Stimulated activated naive B cell treated with anti-CD40 and anti-IgM and Interleukin-4, amounts not matched to agents 10 μg/mL and 1 μg/mL and 100 μg/mL, for 72 hours (primary cell): ENCODE data around the gene CKB.
A peak's percentile ranks its signal among the peaks of the same experiment; 100 is the strongest.

Experiments
- ATAC-seq, 2 donors: fragments of 150-1000 bp; cut with Tn5 transposase; replicated peaks; 2 replicates each; pipeline ENCODE4 v1.10.0; 2021; ENCODE audit warnings: moderate library complexity in 1 of 2
- DNase-seq: peaks from one replicate; pipeline ENCODE4 v3.0.0; 2021
- H3K27ac Mint-ChIP-seq: one replicate; pipeline ENCODE4 v1.8.0; 2022; ENCODE audit warnings: mild to moderate bottlenecking, mixed read lengths
- H3K27me3 Mint-ChIP-seq, 2 donors: one replicate each; pipeline ENCODE4 v1.8.0; 2022; ENCODE audit warnings: mixed read lengths in 2 of 2
- H3K36me3 Mint-ChIP-seq, 2 donors: one replicate each; pipeline ENCODE4 v1.8.0; 2022; ENCODE audit warnings: mixed read lengths in 2 of 2, mild to moderate bottlenecking in 1 of 2
- H3K4me1 Mint-ChIP-seq, 2 donors: one replicate each; pipeline ENCODE4 v1.8.0; 2022; ENCODE audit warnings: mixed read lengths in 2 of 2, mild to moderate bottlenecking in 1 of 2
- H3K4me3 Mint-ChIP-seq, 2 donors: one replicate each; pipeline ENCODE4 v1.8.0; 2022; ENCODE audit warnings: mild to moderate bottlenecking in 2 of 2, mixed read lengths in 2 of 2, moderate library complexity in 1 of 2
- H3K9me3 Mint-ChIP-seq, 2 donors: one replicate each; pipeline ENCODE4 v1.8.0; 2022; ENCODE audit warnings: mixed read lengths in 2 of 2, mild to moderate bottlenecking in 1 of 2

Gene CKB

GRCh38 chr14:103522649-103523574, at the start of gene CKB:
CKB (minus strand) TSS chr14:103522830; CDS start chr14:103522493, 337 bp downstream.
- no peak for ATAC-seq
- H3K36me3 Mint-ChIP-seq, result peaks cover 3 to 5% of the 10 kb centered on the region in 2 donors
- no peak within 1 kb of the TSS for H3K27ac Mint-ChIP-seq
- DNase-seq, result no peak
- peaks cover 0 to 12% of the 10 kb centered on the region in 2 donors for H3K27me3 Mint-ChIP-seq
- H3K9me3 Mint-ChIP-seq, result no peaks in the 10 kb centered on the region
- H3K4me1 Mint-ChIP-seq, result peaks cover 33 to 55% of the 10 kb centered on the region in 2 donors
- peak within 1 kb of the TSS; percentile 46 for H3K4me3 Mint-ChIP-seq

DNA sequence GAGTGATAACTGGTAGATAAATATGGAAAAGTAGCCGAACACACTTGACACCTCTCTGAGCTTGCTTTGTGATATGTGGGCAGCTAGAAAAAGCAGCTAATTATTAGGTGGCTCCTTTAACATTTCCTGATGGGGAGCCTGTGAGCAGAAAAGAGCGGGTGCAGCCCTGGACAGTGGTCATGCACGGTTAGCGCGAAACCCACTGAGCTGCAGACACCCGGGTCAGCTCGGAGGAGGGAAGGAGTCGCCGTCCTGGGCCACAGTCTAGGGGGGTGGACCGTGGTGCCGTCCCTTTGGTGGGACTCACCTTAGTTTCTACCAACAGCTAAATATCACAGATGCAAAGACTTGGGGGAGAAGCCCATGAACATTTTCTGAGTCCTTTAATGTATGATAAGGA, 46.8 kb upstream of the CKB start:
- Mint-ChIP-seq H3K4me1 (peaks cover 8 to 12% of the 10 kb centered on the region in 2 donors), H3K9me3 (no peaks in the 10 kb centered on the region), H3K4me3 (no peak overlapping the region), H3K27me3 (no peaks in the 10 kb centered on the region), H3K36me3 (peaks cover 6% of the 10 kb centered on the region in 2 donors), H3K27ac (no peak overlapping the region)
- no peak for DNase-seq
- no peak for ATAC-seq

DNA sequence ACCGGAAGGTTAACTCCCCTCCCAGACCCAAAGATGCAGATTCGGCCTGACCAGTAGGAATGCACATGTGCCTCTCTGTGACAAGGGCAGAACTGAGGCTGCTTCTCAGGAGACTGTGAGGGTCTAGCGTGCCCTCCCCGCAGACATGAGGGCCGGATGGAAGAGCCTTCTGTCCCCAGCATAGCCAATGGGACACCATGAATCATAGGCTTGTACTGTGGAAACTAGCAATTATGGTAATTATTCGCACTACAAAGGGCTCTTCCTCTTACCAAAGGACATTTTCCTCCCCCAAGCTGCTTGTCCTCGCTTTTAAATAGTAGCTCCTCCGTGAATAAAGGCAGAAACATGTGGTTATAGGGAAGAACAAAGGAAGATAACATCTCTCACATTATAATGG, 46.3 kb upstream of the CKB start:
- no peak overlapping the region for H3K27ac Mint-ChIP-seq
- no peaks in the 10 kb centered on the region for H3K9me3 Mint-ChIP-seq
- no peak overlapping the region for H3K4me3 Mint-ChIP-seq
- ATAC-seq, result no peak
- no peak for DNase-seq
- peaks cover 8 to 14% of the 10 kb centered on the region in 2 donors for H3K4me1 Mint-ChIP-seq
- H3K27me3 Mint-ChIP-seq, result no peaks in the 10 kb centered on the region
- H3K36me3 Mint-ChIP-seq, result peaks cover 3 to 4% of the 10 kb centered on the region in 2 donors

DNA sequence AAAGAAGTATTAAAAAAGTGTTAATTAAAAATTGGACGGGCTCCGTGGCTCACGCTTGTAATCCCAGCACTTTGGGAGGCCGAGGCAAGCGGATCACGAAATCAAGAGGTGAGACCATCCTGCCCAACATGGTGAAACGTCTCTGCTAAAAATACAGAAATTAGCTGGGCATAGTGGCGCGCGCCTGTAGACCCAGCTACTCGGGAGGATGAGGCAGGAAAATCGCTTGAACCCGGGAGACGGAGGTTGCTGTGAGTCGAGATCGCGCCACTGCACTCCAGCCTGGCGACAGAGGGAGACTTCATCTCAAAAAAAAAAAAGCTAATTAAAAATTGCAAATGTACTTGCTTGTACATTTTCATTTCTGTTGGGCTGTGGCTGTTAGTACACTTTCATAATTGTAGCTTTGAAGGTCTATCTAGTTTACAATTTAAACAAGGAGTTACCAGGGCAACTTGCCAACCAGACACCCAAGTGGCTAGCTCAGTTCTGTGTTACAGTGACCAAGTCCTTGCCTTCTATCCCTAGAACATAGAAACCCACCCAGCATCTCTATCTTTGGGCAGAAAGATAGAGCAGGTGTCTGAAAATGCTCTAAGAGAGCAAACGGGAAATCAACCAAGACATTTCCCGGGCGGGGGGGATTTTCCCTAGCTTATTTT, 41.3 kb upstream of the CKB start:
- no peak for ATAC-seq
- peak overlapping the region; percentile 88 for H3K4me3 Mint-ChIP-seq
- peaks cover 22 to 52% of the 10 kb centered on the region in 2 donors for H3K4me1 Mint-ChIP-seq
- H3K27ac Mint-ChIP-seq, result no peak overlapping the region
- no peak for DNase-seq
- no peaks in the 10 kb centered on the region for H3K27me3 Mint-ChIP-seq
- H3K9me3 Mint-ChIP-seq, result no peaks in the 10 kb centered on the region
- peaks cover 15 to 22% of the 10 kb centered on the region in 2 donors for H3K36me3 Mint-ChIP-seq

DNA sequence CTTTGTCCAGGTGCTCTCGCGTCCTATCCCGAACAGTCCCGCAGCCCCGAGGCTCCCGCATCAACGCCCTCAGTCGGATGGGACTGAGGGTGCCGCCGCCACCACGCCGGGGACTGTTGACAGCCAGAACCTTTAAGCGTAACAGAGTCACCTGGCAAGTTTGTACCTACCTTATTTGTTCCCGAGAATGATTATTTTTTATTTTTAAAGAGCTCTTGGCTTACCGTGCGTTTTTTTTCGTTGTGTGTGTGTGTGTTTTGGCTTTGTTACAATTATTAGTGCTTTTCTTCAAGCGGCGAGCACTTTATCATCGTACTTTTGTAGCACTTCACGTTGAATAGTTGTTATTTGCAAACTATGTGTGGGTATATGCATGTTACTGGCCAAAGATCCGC, 40.6 kb upstream of the CKB start:
- Mint-ChIP-seq H3K36me3 (peaks cover 20 to 27% of the 10 kb centered on the region in 2 donors), H3K4me1 (peaks cover 22 to 51% of the 10 kb centered on the region in 2 donors), H3K9me3 (no peaks in the 10 kb centered on the region), H3K4me3 (peak overlapping the region; percentile 88), H3K27me3 (no peaks in the 10 kb centered on the region), H3K27ac (peak overlapping the region; percentile 92)
- ATAC-seq, result no peak
- DNase-seq, result no peak

DNA sequence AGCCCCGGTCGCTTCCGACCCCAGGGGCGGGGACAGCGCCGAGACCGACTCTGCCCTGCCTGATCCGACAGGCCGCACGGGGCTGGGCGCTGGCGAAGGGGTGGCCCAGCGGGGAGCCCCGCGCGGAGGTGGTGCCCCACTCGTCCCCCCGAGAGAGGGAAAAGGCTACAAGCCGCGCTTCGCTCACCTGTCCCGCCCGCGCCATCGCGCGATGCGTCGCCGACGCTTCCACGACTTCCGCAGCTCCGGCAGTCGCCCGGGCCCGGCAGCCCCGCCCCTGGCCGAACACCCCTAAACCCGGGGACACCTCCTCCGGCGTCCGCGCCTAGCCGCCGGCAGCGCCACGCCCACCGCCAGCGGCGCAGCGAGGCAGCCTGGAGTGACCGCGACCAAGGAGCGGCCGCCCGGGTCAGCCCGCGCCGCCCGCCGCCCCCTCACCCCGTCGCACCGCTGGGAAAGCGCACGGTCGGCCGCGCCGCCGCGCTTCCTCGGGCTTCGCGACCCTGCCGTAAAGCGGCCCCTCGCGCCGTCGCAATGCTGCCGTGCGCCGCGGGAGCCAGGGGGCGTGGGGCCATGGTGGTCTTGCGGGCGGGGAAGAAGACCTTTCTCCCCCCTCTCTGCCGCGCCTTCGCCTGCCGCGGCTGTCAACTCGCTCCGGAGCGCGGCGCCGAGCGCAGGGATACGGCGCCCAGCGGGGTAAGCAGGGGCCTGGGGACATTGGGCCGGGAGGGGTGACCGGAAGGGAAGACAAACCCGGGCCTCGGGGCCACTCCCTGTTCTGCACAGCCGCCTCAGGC, 40.0 kb upstream of the CKB start, which contains the start of the genes BAG5 and COA8:
Gene BAG5 (minus strand): TSS at position 229 of the 797 bp plus-strand sequence. CDS start 1,493 bp downstream, outside the sequence.
Gene COA8 (plus strand): TSS at position 532 of the 797 bp plus-strand sequence. CDS start 42 bp downstream, at position 574.
- H3K4me3 Mint-ChIP-seq, result peak within 1 kb of the TSS; percentile 88 to 92
- peaks cover 18 to 45% of the 10 kb centered on the region in 2 donors for H3K4me1 Mint-ChIP-seq
- no peaks in the 10 kb centered on the region for H3K27me3 Mint-ChIP-seq
- ATAC-seq, result peak; percentile 83 to 89
- peak within 1 kb of the TSS; percentile 93 for H3K27ac Mint-ChIP-seq
- H3K9me3 Mint-ChIP-seq, result no peaks in the 10 kb centered on the region
- peak; percentile 90 for DNase-seq
- H3K36me3 Mint-ChIP-seq, result peaks cover 20 to 24% of the 10 kb centered on the region in 2 donors

DNA sequence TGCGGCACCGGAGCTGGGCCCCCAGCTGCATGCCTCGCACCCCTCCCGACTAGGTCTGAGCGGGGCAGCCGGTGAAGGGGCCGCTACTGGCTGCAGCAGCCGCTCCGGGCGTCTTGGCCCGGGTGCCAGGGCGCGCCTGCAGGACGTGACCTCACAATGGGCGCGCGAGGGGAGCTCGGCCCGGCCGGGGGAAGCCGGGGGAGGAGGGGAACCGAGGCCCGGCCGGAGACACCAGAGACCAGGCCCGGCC, 39.5 kb upstream of the CKB start:
- Mint-ChIP-seq H3K27me3 (no peaks in the 10 kb centered on the region), H3K4me1 (peaks cover 20 to 44% of the 10 kb centered on the region in 2 donors), H3K4me3 (peak overlapping the region; percentile 88 to 92), H3K9me3 (no peaks in the 10 kb centered on the region), H3K27ac (peak overlapping the region; percentile 93), H3K36me3 (peaks cover 20 to 24% of the 10 kb centered on the region in 2 donors)
- ATAC-seq (peak; percentile 74 to 75), DNase-seq (no peak)

GRCh38 chr14:103561381-103562178, 39.0 kb upstream of the CKB start:
- DNase-seq (no peak), ATAC-seq (peak; percentile 41 to 56)
- no peaks in the 10 kb centered on the region for H3K27me3 Mint-ChIP-seq
- H3K36me3 Mint-ChIP-seq, result peaks cover 20 to 24% of the 10 kb centered on the region in 2 donors
- H3K9me3 Mint-ChIP-seq, result no peaks in the 10 kb centered on the region
- H3K27ac Mint-ChIP-seq, result peak overlapping the region; percentile 93
- H3K4me3 Mint-ChIP-seq, result peak overlapping the region; percentile 88 to 92
- H3K4me1 Mint-ChIP-seq, result peaks cover 20 to 44% of the 10 kb centered on the region in 2 donors

GRCh38 chr14:103560691-103561090, 38.1 kb upstream of the CKB start:
- peaks cover 20 to 24% of the 10 kb centered on the region in 2 donors for H3K36me3 Mint-ChIP-seq
- no peaks in the 10 kb centered on the region for H3K27me3 Mint-ChIP-seq
- H3K4me3 Mint-ChIP-seq, result peak overlapping the region; percentile 88 to 92
- DNase-seq (no peak), ATAC-seq (no peak)
- H3K27ac Mint-ChIP-seq, result no peak overlapping the region
- no peaks in the 10 kb centered on the region for H3K9me3 Mint-ChIP-seq
- H3K4me1 Mint-ChIP-seq, result peaks cover 20 to 49% of the 10 kb centered on the region in 2 donors

- peaks cover 23 to 55% of the 10 kb centered on the region in 2 donors for H3K4me1 Mint-ChIP-seq
- peaks cover 21 to 27% of the 10 kb centered on the region in 2 donors for H3K36me3 Mint-ChIP-seq
- no peak overlapping the region for H3K27ac Mint-ChIP-seq
These were observed 37.1 kb upstream of the CKB start for GRCh38 chr14:103559766-103560165.

DNA sequence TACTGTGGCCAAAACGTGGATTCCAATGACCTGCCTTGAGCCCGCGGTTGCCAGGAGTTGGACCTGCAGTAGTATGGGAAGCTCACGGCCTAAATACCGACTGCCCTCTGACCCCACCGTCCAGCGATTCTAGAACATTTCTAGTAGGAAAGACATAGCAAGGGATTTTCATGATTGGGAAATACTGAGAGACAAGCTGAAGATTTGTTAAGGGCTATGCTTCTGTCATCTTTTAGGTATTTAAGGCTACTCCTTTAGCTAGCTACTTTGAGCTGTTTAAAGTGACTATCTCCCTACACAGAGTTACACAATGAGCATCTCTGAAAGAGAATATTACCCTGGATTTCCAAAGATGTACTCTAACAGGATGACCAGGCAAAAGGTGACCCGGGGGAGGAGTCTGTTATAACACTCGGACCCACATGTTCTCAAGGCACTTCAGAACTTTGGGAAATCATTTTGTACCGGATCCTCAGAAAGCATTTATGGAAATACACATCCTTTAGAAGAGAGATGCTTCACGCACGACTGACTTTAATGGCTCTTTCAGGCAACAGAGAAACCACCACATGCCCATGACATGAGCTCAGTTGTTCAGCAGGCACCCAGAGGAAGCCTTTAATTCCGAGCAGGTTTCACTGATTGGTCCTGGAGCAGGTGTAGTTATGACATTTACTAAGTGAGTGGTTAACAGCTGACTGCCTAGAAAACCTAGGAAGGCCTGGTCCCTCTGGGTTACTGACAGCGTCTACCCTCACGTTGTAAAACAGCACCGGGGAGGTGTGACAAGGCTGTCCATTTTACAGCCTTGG, 35.6 kb upstream of the CKB start:
- H3K27ac Mint-ChIP-seq, result no peak overlapping the region
- no peaks in the 10 kb centered on the region for H3K27me3 Mint-ChIP-seq
- peaks cover 21 to 30% of the 10 kb centered on the region in 2 donors for H3K36me3 Mint-ChIP-seq
- peaks cover 24 to 46% of the 10 kb centered on the region in 2 donors for H3K4me1 Mint-ChIP-seq
- no peak overlapping the region for H3K4me3 Mint-ChIP-seq
- ATAC-seq (no peak), DNase-seq (no peak)
- no peaks in the 10 kb centered on the region for H3K9me3 Mint-ChIP-seq

More at GRCh38 chr14:103559766-103560165, 37.1 kb upstream of the CKB start:
- Mint-ChIP-seq H3K4me3 (no peak overlapping the region), H3K9me3 (no peaks in the 10 kb centered on the region), H3K27me3 (no peaks in the 10 kb centered on the region)
- ATAC-seq, result no peak
- no peak for DNase-seq

- DNase-seq (no peak), ATAC-seq (no peak)
- H3K9me3 Mint-ChIP-seq, result no peaks in the 10 kb centered on the region
- no peak overlapping the region for H3K4me3 Mint-ChIP-seq
- peaks cover 21 to 41% of the 10 kb centered on the region in 2 donors for H3K36me3 Mint-ChIP-seq
- peaks cover 26 to 44% of the 10 kb centered on the region in 2 donors for H3K4me1 Mint-ChIP-seq
- H3K27me3 Mint-ChIP-seq, result no peaks in the 10 kb centered on the region
- no peak overlapping the region for H3K27ac Mint-ChIP-seq
These were observed 34.5 kb upstream of the CKB start for GRCh38 chr14:103556946-103557758.
